ENCODE measurements around the gene ELMO3. TPM values are rescaled to one million over a fixed set of nuclear protein-coding genes. Genes with fewer than 3 reads are reported as not detected.

The ELMO3 gene
- total RNA-seq, 1 experiment from 2014 or later, result 8.6 TPM

DNA sequence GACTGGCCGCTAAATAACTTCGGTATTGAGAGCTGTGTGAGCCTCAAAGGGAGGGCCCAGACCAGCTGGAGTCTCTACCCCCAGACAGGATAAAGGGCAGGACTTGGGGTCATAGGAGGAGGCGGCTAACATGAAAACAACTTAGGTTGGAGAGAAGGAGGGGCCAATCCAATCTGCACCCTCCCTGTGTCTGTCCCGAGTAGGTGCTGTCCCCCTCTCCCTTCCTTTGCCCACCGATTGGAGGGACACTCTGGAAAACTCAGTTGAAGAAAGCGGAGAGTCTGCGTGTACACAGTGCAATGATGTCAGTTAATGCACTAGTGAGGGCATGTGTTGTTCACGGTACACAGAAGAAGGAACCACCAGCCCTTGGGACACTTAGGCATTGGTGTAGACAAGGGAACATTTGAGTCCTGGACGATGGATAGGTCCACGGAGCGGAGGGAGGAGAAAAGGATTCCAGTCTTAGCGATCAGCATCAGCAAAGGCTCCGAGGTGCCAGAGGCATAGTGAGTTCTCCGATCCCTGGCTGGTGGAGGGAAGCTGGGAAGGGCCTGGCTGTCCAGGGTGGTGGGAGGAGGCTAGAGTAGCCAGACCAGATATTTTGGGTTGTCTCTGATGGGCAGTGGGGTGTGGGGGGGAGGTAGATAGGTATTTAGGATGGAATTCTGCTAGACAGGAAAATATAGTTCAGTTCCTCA is 27.8 kb upstream of the ELMO3 start:
- no peaks in the 10 kb centered on the region for H3K9me3 ChIP-seq (ENCODE audit: control insufficient read depth, low read depth, low read length)
- H2AFZ ChIP-seq (ENCODE audit: low read length), result no peak overlapping the region
- no peak overlapping the region for H2AK5ac ChIP-seq (ENCODE audit: insufficient read length, low read length)
- no peak overlapping the region for H4K8ac ChIP-seq (replicated peaks; ENCODE audit: insufficient read length, low read depth, low read length)
- no peak overlapping the region for H2BK20ac ChIP-seq (ENCODE audit: low read depth, low read length, poor library complexity, severe bottlenecking)
- Mint-ChIP-seq H3K27me3 (ENCODE audit: low read depth) (peaks cover 86% of the 10 kb centered on the region), H3K9me3 (peaks cover 0 to 3% of the 10 kb centered on the region in 2 experiments; a peak in 1 of 5 replicates), H3K27ac (peak overlapping the region in 1 of 3 experiments; percentile 52; a peak in 1 of 7 replicates), H3K4me1 (peaks cover 35 to 53% of the 10 kb centered on the region in 2 experiments), H3K36me3 (ENCODE audit: insufficient read depth in 1 of 3, low read depth in 3 of 3) (peaks cover 0 to 2% (median 0%) of the 10 kb centered on the region in 3 experiments; a peak in 1 of 7 replicates), H3K4me3 (peak overlapping the region; percentile 62 to 87)
- H4K20me1 ChIP-seq (ENCODE audit: control insufficient read depth, insufficient read depth, insufficient read length), result no peaks in the 10 kb centered on the region
- no peak overlapping the region for H3K9ac ChIP-seq (ENCODE audit: extremely low read depth, insufficient read length, low read length)
- no peak overlapping the region for H4K91ac ChIP-seq (ENCODE audit: insufficient read length, low read depth, low read length)
- H2BK12ac ChIP-seq (ENCODE audit: insufficient read length, low read depth, low read length), result no peak overlapping the region
- no peak overlapping the region for H3K4ac ChIP-seq (ENCODE audit: low read depth, low read length)
- no peak for DNase-seq
- no peak overlapping the region for H4K5ac ChIP-seq (ENCODE audit: insufficient read length, low read depth, low read length)
- H3K79me2 ChIP-seq (ENCODE audit: insufficient read depth, low read length), result no peaks in the 10 kb centered on the region
- no peak overlapping the region for H3K27ac ChIP-seq (ENCODE audit: insufficient read length, low read depth, low read length)
- no peak overlapping the region for H3T11ph ChIP-seq (ENCODE audit: low read length)
- peaks cover 16% of the 10 kb centered on the region for H3K23me2 ChIP-seq (ENCODE audit: insufficient read length, low read depth, low read length, poor library complexity, severe bottlenecking)
- H3K79me1 ChIP-seq (ENCODE audit: insufficient read depth, low read depth, low read length, poor library complexity, severe bottlenecking), result no peaks in the 10 kb centered on the region
- peaks cover 63% of the 10 kb centered on the region for H3K27me3 ChIP-seq (ENCODE audit: insufficient read depth, low read length)
- WGBS (ENCODE audit: extremely low coverage, insufficient read length, low lambda C conversion rate), result no CpG with 5 or more reads among the region's 14 CpGs
- H3K4me2 ChIP-seq (ENCODE audit: insufficient read depth, insufficient read length, low read length), result peak overlapping the region; percentile 48
- no peak overlapping the region for H2BK15ac ChIP-seq (ENCODE audit: low read depth, low read length)
- H2BK5ac ChIP-seq (ENCODE audit: insufficient read length, low read length), result no peak overlapping the region
- no peak overlapping the region for H3K14ac ChIP-seq (ENCODE audit: insufficient read depth, low read length)
- H2BK120ac ChIP-seq (ENCODE audit: low read depth, low read length, poor library complexity, severe bottlenecking), result no peak overlapping the region
- H3K4me1 ChIP-seq (ENCODE audit: insufficient read depth, low read length), result peaks cover 5% of the 10 kb centered on the region; the same call in 1 of the 2 replicates
- H3K23ac ChIP-seq (ENCODE audit: insufficient read length, low read depth, low read length), result no peak overlapping the region
- H3K18ac ChIP-seq (ENCODE audit: insufficient read length, low read depth, low read length), result no peak overlapping the region
- no peak overlapping the region for H3K56ac ChIP-seq (ENCODE audit: insufficient read length, low read depth, low read length)
- TF ChIP-seq, protein P1, sequence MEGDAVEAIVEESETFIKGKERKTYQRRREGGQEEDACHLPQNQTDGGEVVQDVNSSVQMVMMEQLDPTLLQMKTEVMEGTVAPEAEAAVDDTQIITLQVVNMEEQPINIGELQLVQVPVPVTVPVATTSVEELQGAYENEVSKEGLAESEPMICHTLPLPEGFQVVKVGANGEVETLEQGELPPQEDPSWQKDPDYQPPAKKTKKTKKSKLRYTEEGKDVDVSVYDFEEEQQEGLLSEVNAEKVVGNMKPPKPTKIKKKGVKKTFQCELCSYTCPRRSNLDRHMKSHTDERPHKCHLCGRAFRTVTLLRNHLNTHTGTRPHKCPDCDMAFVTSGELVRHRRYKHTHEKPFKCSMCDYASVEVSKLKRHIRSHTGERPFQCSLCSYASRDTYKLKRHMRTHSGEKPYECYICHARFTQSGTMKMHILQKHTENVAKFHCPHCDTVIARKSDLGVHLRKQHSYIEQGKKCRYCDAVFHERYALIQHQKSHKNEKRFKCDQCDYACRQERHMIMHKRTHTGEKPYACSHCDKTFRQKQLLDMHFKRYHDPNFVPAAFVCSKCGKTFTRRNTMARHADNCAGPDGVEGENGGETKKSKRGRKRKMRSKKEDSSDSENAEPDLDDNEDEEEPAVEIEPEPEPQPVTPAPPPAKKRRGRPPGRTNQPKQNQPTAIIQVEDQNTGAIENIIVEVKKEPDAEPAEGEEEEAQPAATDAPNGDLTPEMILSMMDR (conservative IDR thresholded peaks at IDR 0.05), result no peak

Data from H9 (cell line).